Testis (tissue), 3 donors: Measurements from ENCODE around the gene SLC35A2. TPM values are rescaled to one million over a fixed set of nuclear protein-coding genes. Genes with fewer than 3 reads are reported as not detected.

ENCODE experiments used
- DNase-seq: peaks from one replicate; pipeline ENCODE4 v3.0.0-alpha.2; 2019
- H3K27ac ChIP-seq, 2 donors: fragments of 200-600 bp; sonication (generic); one replicate each; pipeline ENCODE4 v1.5.1; 2019
- H3K27me3 ChIP-seq: fragments of 200-600 bp; sonication (generic); one replicate; pipeline ENCODE4 v1.5.1; 2019
- H3K36me3 ChIP-seq: fragments of 200-600 bp; sonication (generic); one replicate; pipeline ENCODE4 v1.5.1; 2017; ENCODE audit warnings: low read depth; ENCODE audit errors: missing control alignments
- H3K4me1 ChIP-seq: fragments of 200-600 bp; sonication (generic); one replicate; pipeline ENCODE4 v1.5.1; 2019
- H3K4me3 ChIP-seq, 2 donors: fragments of 200-600 bp; sonication (generic); one replicate each; pipeline ENCODE4 v1.5.1; 2017 to 2019
- H3K9me3 ChIP-seq: fragments of 200-600 bp; sonication (generic); one replicate; pipeline ENCODE4 v1.5.1; 2017
- CTCF ChIP-seq, 3 experiments: fragments of 450-650 bp in 2 of 3; fragments of 200-600 bp in 1 of 3; sonication (generic) in 1 of 3; IDR thresholded peaks; one replicate each; pipeline ENCODE4 v1.5.1; 2016 to 2019; ENCODE audit warnings: antibody characterized with exemption in 3 of 3, mild to moderate bottlenecking in 2 of 3, moderate library complexity in 1 of 3
- POLR2A ChIP-seq: fragments of 450-650 bp; IDR thresholded peaks from one replicate; pipeline ENCODE4 v1.6.1; 2017; ENCODE audit warnings: antibody characterized with exemption, mild to moderate bottlenecking, moderate library complexity
- WGBS, 2 donors: methylation state at CpG; one replicate each; pipeline ENCODE4 v1.1.5; 2018; 5-methylcytosine and 5-hydroxymethylcytosine counted together
- intact Hi-C: fragments of 100-400 bp; cut with DNase I; formaldehyde crosslinking; loops from one replicate; pipeline ENCODE4 v1.15.1; 2023; ENCODE audit warnings: low total_unique reads
- polyA plus RNA-seq: library from polyadenylated mRNA; stranded (reverse); fragments of 350-450 nt; fragmentation: Illumina TruSeq; extraction: RNeasy Lipid Tissue Mini Kit (QIAGEN cat#74804); gene quantifications from one replicate; pipeline ENCODE4 v1.2.3, GENCODE V29; 2014; ENCODE audit warnings: low read depth, low replicate concordance; ENCODE audit not compliant: insufficient read depth
- total RNA-seq, 2 donors: library from RNA; depleted of rRNA; stranded (reverse); fragments of >200 nt; gene quantifications; one replicate each; pipeline ENCODE4 v1.2.3, GENCODE V29; 2016

SLC35A2 gene
- total and polyA plus RNA-seq, 3 donors from 2014 or later, result 15.9 to 21.6 (median 18.6) TPM

GRCh38 chrX:48957477-48957826 is 46.0 kb upstream of the SLC35A2 start, which contains the start of gene OTUD5:
OTUD5 (minus strand) TSS chrX:48957607; CDS start chrX:48957570, 37 bp downstream.
- peak within 1 kb of the TSS; percentile 64 to 67 for H3K4me3 ChIP-seq
- no peaks in the 10 kb centered on the region for H3K27me3 ChIP-seq
- peaks cover 11% of the 10 kb centered on the region for H3K4me1 ChIP-seq
- DNase-seq, result peak; percentile 78
- WGBS, 2 donors, result 0% methylated on average over 15 to 30 of the region's 53 CpGs
- intact Hi-C loops, result no loop called here
- H3K27ac ChIP-seq, result peak within 1 kb of the TSS; percentile 91 to 95
- no peaks in the 10 kb centered on the region for H3K9me3 ChIP-seq
- H3K36me3 ChIP-seq, result no peaks in the 10 kb centered on the region
- TF ChIP-seq POLR2A, result no peak
- no peak for TF ChIP-seq CTCF (IDR thresholded peaks at IDR 0.05)

GRCh38 chrX:48956728-48957414 is 45.4 kb upstream of the SLC35A2 start:
- Histone ChIP-seq H3K4me1 (peaks cover 7% of the 10 kb centered on the region), H3K36me3 (no peaks in the 10 kb centered on the region), H3K9me3 (no peaks in the 10 kb centered on the region), H3K4me3 (peak overlapping the region; percentile 64 to 67), H3K27me3 (no peaks in the 10 kb centered on the region), H3K27ac (peak overlapping the region; percentile 44 to 95)
- peak; percentile 28 for DNase-seq
- intact Hi-C loops, result no loop called here
- TF ChIP-seq POLR2A (no peak), CTCF (IDR thresholded peaks at IDR 0.05) (no peak)
- 0 to 1% methylated on average over 2 to 34 of the region's 61 CpGs for WGBS, 2 donors

GRCh38 chrX:48948589-48948988 is 37.1 kb upstream of the SLC35A2 start:
- Histone ChIP-seq H3K4me1 (no peaks in the 10 kb centered on the region), H3K27ac (no peak overlapping the region), H3K36me3 (no peaks in the 10 kb centered on the region), H3K9me3 (no peaks in the 10 kb centered on the region), H3K27me3 (no peaks in the 10 kb centered on the region), H3K4me3 (no peak overlapping the region)
- TF ChIP-seq CTCF (IDR thresholded peaks at IDR 0.05) (no peak), POLR2A (no peak)
- DNase-seq, result no peak
- intact Hi-C loops, result no loop called here
- WGBS, 2 donors, result 100% methylated on average over 1 of the region's 1 CpG; no CpG with 5 or more reads in 1 of the 2 donors

- Histone ChIP-seq H3K36me3 (no peaks in the 10 kb centered on the region), H3K4me1 (no peaks in the 10 kb centered on the region), H3K4me3 (no peak overlapping the region), H3K27ac (no peak overlapping the region), H3K27me3 (no peaks in the 10 kb centered on the region), H3K9me3 (no peaks in the 10 kb centered on the region)
- peak; percentile 50 for DNase-seq
- TF ChIP-seq POLR2A (no peak), CTCF (IDR thresholded peaks at IDR 0.05) (peak; percentile 10 to 48 (median 13))
- WGBS, 2 donors, result 48 to 60% methylated on average over 5 to 6 of the region's 8 CpGs
- intact Hi-C loops, result no loop called here
These were observed 34.3 kb upstream of the SLC35A2 start for GRCh38 chrX:48945517-48946348.
